Esophagus muscularis mucosa (tissue), 4 donors: ENCODE measurements around the gene DCC. TPM values are rescaled to one million over a fixed set of nuclear protein-coding genes. Genes with fewer than 3 reads are reported as not detected.

Source experiments
- DNase-seq: peaks from one replicate; pipeline ENCODE4 v3.0.0-alpha.2; 2017; ENCODE audit errors: extremely low spot score
- H3K27ac ChIP-seq, 4 donors: fragments of 200-600 bp; sonication (generic); replicated peaks in 1 of 4; 1 replicate in 3 of 4; 2 replicates in 1 of 4; pipeline ENCODE4 v1.5.1; 2016 to 2019; ENCODE audit warnings: mild to moderate bottlenecking in 1 of 4
- H3K27me3 ChIP-seq, 4 donors: fragments of 200-600 bp; sonication (generic); one replicate each; pipeline versions ENCODE4 v1.5.1 to v1.6.0; 2016 to 2019
- H3K36me3 ChIP-seq, 4 donors: fragments of 200-600 bp; sonication (generic); one replicate each; pipeline ENCODE4 v1.5.1; 2016 to 2019
- H3K4me1 ChIP-seq, 4 donors: fragments of 200-600 bp; sonication (generic); one replicate each; pipeline ENCODE4 v1.5.1; 2016 to 2019
- H3K4me3 ChIP-seq, 4 donors: fragments of 200-600 bp; sonication (generic); 1 replicate in 2 of 4; 2 replicates in 2 of 4; pipeline ENCODE4 v1.5.1; 2016 to 2019; ENCODE audit warnings: mild to moderate bottlenecking in 4 of 4, moderate library complexity in 1 of 4
- H3K9me3 ChIP-seq, 4 donors: fragments of 200-600 bp; sonication (generic); 1 replicate in 3 of 4; 2 replicates in 1 of 4; pipeline ENCODE4 v1.5.1; 2016 to 2019
- CTCF ChIP-seq, 3 experiments: fragments of 200-600 bp in 2 of 3; fragments of 450-650 bp in 1 of 3; sonication (generic) in 2 of 3; IDR thresholded peaks; one replicate each; pipeline ENCODE4 v1.5.1; 2017 to 2019; ENCODE audit warnings: antibody characterized with exemption in 3 of 3, mild to moderate bottlenecking in 2 of 3, moderate library complexity in 1 of 3
- EP300 ChIP-seq: sonication (generic); formaldehyde crosslinking; IDR thresholded peaks from one replicate; pipeline ENCODE4 v1.6.1; 2017; ENCODE audit warnings: antibody characterized with exemption
- POLR2A ChIP-seq: fragments of 450-650 bp; IDR thresholded peaks from one replicate; pipeline ENCODE4 v1.6.1; 2017; ENCODE audit warnings: antibody characterized with exemption, moderate library complexity, mild to moderate bottlenecking, low read depth
- POLR2AphosphoS5 ChIP-seq, 2 donors: sonication (generic); formaldehyde crosslinking; IDR thresholded peaks; one replicate each; pipeline ENCODE4 v1.6.1; 2017; ENCODE audit warnings: antibody characterized with exemption in 2 of 2
- WGBS: methylation state at CpG from one replicate; pipeline ENCODE4 v1.1.5; 2018; 5-methylcytosine and 5-hydroxymethylcytosine counted together
- intact Hi-C: fragments of 100-400 bp; cut with DNase I; formaldehyde crosslinking; loops from one replicate; pipeline ENCODE4 v1.15.1; 2023
- total RNA-seq, 4 donors: library from RNA; depleted of rRNA; stranded (reverse); fragments of >200 nt; gene quantifications; one replicate each; pipeline versions ENCODE4 v1.1.0 to v1.2.1, GENCODE V29; 2016

The DCC gene
- total RNA-seq, 4 donors from 2014 or later = 0.46 to 0.99 (median 0.83) TPM; not detected in 1

DNA sequence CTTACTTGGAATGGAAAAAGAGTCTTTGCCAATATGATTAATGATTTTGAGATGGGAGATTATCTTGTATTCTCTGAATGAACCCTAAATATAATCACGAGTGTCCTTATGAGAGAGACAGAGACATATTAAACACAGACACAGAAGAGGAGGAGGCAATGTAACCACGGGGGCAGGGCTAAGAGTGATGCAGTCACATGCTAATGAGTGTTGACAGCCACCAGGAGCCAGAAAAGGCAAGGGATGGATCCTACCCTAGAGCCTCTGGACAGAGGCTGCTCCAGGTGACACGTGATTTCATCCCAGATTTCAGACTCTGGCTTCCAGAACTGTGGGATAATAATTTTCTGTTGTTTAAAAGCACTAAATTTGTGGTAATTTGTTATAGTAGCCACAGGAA lies 1204.9 kb downstream of the DCC start:
- H3K27ac ChIP-seq = no peak overlapping the region
- WGBS = 46% methylated on average over 3 of the region's 3 CpGs
- TF ChIP-seq POLR2A (no peak), EP300 (no peak), CTCF (IDR thresholded peaks at IDR 0.05) (no peak), POLR2AphosphoS5 (IDR thresholded peaks at IDR 0.05) (no peak)
- no peaks in the 10 kb centered on the region for H3K4me1 ChIP-seq
- intact Hi-C loops = no loop called here
- H3K4me3 ChIP-seq = no peak overlapping the region
- no peaks in the 10 kb centered on the region for H3K36me3 ChIP-seq
- no peaks in the 10 kb centered on the region for H3K27me3 ChIP-seq
- no peaks in the 10 kb centered on the region for H3K9me3 ChIP-seq
- no peak for DNase-seq

- H3K4me3 ChIP-seq = no peak overlapping the region
- no peaks in the 10 kb centered on the region for H3K9me3 ChIP-seq
- no peak overlapping the region for H3K27ac ChIP-seq
- intact Hi-C loops = no loop called here
- H3K27me3 ChIP-seq = no peaks in the 10 kb centered on the region
- no peaks in the 10 kb centered on the region for H3K4me1 ChIP-seq
- no peaks in the 10 kb centered on the region for H3K36me3 ChIP-seq
- TF ChIP-seq POLR2AphosphoS5 (IDR thresholded peaks at IDR 0.05) (no peak), EP300 (no peak), POLR2A (no peak), CTCF (IDR thresholded peaks at IDR 0.05) (no peak)
- no peak for DNase-seq
- 52% methylated on average over 8 of the region's 8 CpGs for WGBS
Observed at GRCh38 chr18:53551868-53552426, 1212.0 kb downstream of the DCC start.

- no peaks in the 10 kb centered on the region for H3K9me3 ChIP-seq
- H3K27me3 ChIP-seq = no peaks in the 10 kb centered on the region
- no peaks in the 10 kb centered on the region for H3K4me1 ChIP-seq
- no peak overlapping the region for H3K4me3 ChIP-seq
- TF ChIP-seq CTCF (IDR thresholded peaks at IDR 0.05) (no peak), POLR2AphosphoS5 (IDR thresholded peaks at IDR 0.05) (no peak), EP300 (no peak), POLR2A (no peak)
- WGBS = 91% methylated on average over 2 of the region's 2 CpGs
- intact Hi-C loops = no loop called here
- DNase-seq = no peak
- H3K36me3 ChIP-seq = no peaks in the 10 kb centered on the region
- no peak overlapping the region for H3K27ac ChIP-seq
Observed at GRCh38 chr18:53553030-53553429, 1213.0 kb downstream of the DCC start.

GRCh38 chr18:53556450-53556849 lies 1216.5 kb downstream of the DCC start:
- Histone ChIP-seq H3K27ac (no peak overlapping the region), H3K36me3 (no peaks in the 10 kb centered on the region), H3K4me3 (no peak overlapping the region), H3K4me1 (no peaks in the 10 kb centered on the region), H3K27me3 (no peaks in the 10 kb centered on the region), H3K9me3 (peaks cover 0 to 6% (median 0%) of the 10 kb centered on the region in 4 donors)
- no peak for DNase-seq
- TF ChIP-seq CTCF (IDR thresholded peaks at IDR 0.05) = no peak
- intact Hi-C loops = no loop called here
- WGBS = 86% methylated on average over 2 of the region's 2 CpGs

DNA sequence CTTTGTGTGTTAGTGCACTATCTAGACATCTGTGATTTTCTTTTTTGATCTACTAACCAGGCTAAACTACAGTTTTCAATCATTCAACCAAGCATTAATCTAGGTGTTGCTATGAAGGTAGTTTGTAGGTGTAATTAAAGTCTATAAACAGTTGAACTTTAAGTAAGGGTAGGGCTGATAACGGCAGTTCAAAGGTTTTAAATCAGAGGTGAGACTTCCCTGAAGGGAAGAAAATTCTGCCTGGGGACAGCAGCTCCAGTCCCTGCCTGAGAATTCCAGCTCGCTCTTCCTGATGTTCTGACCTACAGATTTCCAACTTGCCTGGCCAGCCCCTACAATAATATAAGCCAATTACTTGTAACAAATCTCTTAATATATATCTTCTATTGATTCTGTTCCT lies 1220.5 kb downstream of the DCC start:
- 87% methylated on average over 2 of the region's 2 CpGs for WGBS
- H3K4me3 ChIP-seq = no peak overlapping the region
- peaks cover 0 to 6% (median 0%) of the 10 kb centered on the region in 4 donors for H3K9me3 ChIP-seq
- H3K36me3 ChIP-seq = no peaks in the 10 kb centered on the region
- no peak for DNase-seq
- TF ChIP-seq POLR2AphosphoS5 (IDR thresholded peaks at IDR 0.05) = no peak
- TF ChIP-seq POLR2A = no peak
- TF ChIP-seq EP300 = no peak
- TF ChIP-seq CTCF (IDR thresholded peaks at IDR 0.05) = no peak
- no peak overlapping the region for H3K27ac ChIP-seq
- no peaks in the 10 kb centered on the region for H3K4me1 ChIP-seq
- intact Hi-C loops = loop anchor here (10.0 kb wide), 1 partner anchor 564 kb away; no protein-coding TSS in a partner anchor
- H3K27me3 ChIP-seq = no peaks in the 10 kb centered on the region
